ENCODE measurements around the gene FER. TPM values are rescaled to one million over a fixed set of nuclear protein-coding genes. Genes with fewer than 3 reads are reported as not detected.
"Not testable (repeated sequence)": the region's sequence is repeated elsewhere in the genome, so short reads cannot be mapped to it uniquely, and the experiment has no call there.

FER gene
- total RNA-seq, 4 donors from 2014 or later = 2.2 to 7.5 (median 3.7) TPM

GRCh38 chr5:109163336-109163735, 415.6 kb downstream of the FER start:
- no peak for ATAC-seq
- H3K36me3 ChIP-seq = no peaks in the 10 kb centered on the region
- no peaks in the 10 kb centered on the region for H3K9me3 ChIP-seq
- no peak for DNase-seq
- no peaks in the 10 kb centered on the region for H3K27me3 ChIP-seq
- H3K4me1 ChIP-seq = no peaks in the 10 kb centered on the region
- intact Hi-C loops (cut with DNase I; ENCODE audit: low total_unique reads) = no loop called here
- no peak overlapping the region for H3K27ac ChIP-seq
- no peak for TF ChIP-seq CTCF (IDR thresholded peaks at IDR 0.05 in 4 of 5, conservative IDR thresholded peaks at IDR 0.05 in 1 of 5)
- no peak for TF ChIP-seq POLR2A (IDR thresholded peaks at IDR 0.05)
- in situ Hi-C loops (cut with MboI; ENCODE audit: low sequenced_read_pairs in 4 of 4) = no loop called here
- H3K4me3 ChIP-seq = no peak overlapping the region

- no peak for DNase-seq
- no peak for TF ChIP-seq CTCF (IDR thresholded peaks at IDR 0.05 in 4 of 5, conservative IDR thresholded peaks at IDR 0.05 in 1 of 5)
- no peak for TF ChIP-seq POLR2A (IDR thresholded peaks at IDR 0.05)
- Histone ChIP-seq H3K4me1 (no peaks in the 10 kb centered on the region), H3K4me3 (no peak overlapping the region), H3K27me3 (no peaks in the 10 kb centered on the region), H3K27ac (no peak overlapping the region), H3K36me3 (no peaks in the 10 kb centered on the region), H3K9me3 (no peaks in the 10 kb centered on the region)
- ATAC-seq = no peak
- intact Hi-C loops (cut with DNase I; ENCODE audit: low total_unique reads) = no loop called here
- in situ Hi-C loops (cut with MboI; ENCODE audit: low sequenced_read_pairs in 4 of 4) = no loop called here
Measured at GRCh38 chr5:109164001-109164400, 416.3 kb downstream of the FER start.

GRCh38 chr5:109167586-109167985, 419.9 kb downstream of the FER start:
- no peak overlapping the region for H3K4me3 ChIP-seq
- in situ Hi-C loops (cut with MboI; ENCODE audit: low sequenced_read_pairs in 4 of 4) = no loop called here
- no peak for ATAC-seq
- no peaks in the 10 kb centered on the region for H3K9me3 ChIP-seq
- no peaks in the 10 kb centered on the region for H3K4me1 ChIP-seq
- H3K27me3 ChIP-seq = no peaks in the 10 kb centered on the region
- intact Hi-C loops (cut with DNase I; ENCODE audit: low total_unique reads) = no loop called here
- no peak for DNase-seq
- H3K27ac ChIP-seq = no peak overlapping the region
- no peak for TF ChIP-seq CTCF (IDR thresholded peaks at IDR 0.05 in 4 of 5, conservative IDR thresholded peaks at IDR 0.05 in 1 of 5)
- no peak for TF ChIP-seq POLR2A (IDR thresholded peaks at IDR 0.05)
- H3K36me3 ChIP-seq = no peaks in the 10 kb centered on the region

GRCh38 chr5:109168151-109168550, 420.5 kb downstream of the FER start:
- DNase-seq (no peak), ATAC-seq (no peak)
- no peaks in the 10 kb centered on the region for H3K4me1 ChIP-seq
- intact Hi-C loops (cut with DNase I; ENCODE audit: low total_unique reads) = no loop called here
- no peaks in the 10 kb centered on the region for H3K9me3 ChIP-seq
- no peak overlapping the region for H3K4me3 ChIP-seq
- TF ChIP-seq POLR2A (IDR thresholded peaks at IDR 0.05) = no peak
- TF ChIP-seq CTCF (IDR thresholded peaks at IDR 0.05 in 4 of 5, conservative IDR thresholded peaks at IDR 0.05 in 1 of 5) = no peak
- no peaks in the 10 kb centered on the region for H3K27me3 ChIP-seq
- no peak overlapping the region for H3K27ac ChIP-seq
- no peaks in the 10 kb centered on the region for H3K36me3 ChIP-seq
- in situ Hi-C loops (cut with MboI; ENCODE audit: low sequenced_read_pairs in 4 of 4) = no loop called here

- in situ Hi-C loops (cut with MboI; ENCODE audit: low sequenced_read_pairs in 4 of 4) (no loop called here), intact Hi-C loops (cut with DNase I; ENCODE audit: low total_unique reads) (no loop called here)
- DNase-seq (no peak), ATAC-seq (no peak)
- Histone ChIP-seq H3K27ac (no peak overlapping the region), H3K27me3 (no peaks in the 10 kb centered on the region), H3K36me3 (no peaks in the 10 kb centered on the region), H3K9me3 (no peaks in the 10 kb centered on the region), H3K4me1 (no peaks in the 10 kb centered on the region), H3K4me3 (no peak overlapping the region)
- no peak for TF ChIP-seq CTCF (IDR thresholded peaks at IDR 0.05 in 4 of 5, conservative IDR thresholded peaks at IDR 0.05 in 1 of 5)
- TF ChIP-seq POLR2A (IDR thresholded peaks at IDR 0.05) = no peak
Measured at GRCh38 chr5:109170629-109171350, 423.1 kb downstream of the FER start.

- H3K4me1 ChIP-seq; H3K27me3 ChIP-seq; H3K27ac ChIP-seq; ATAC-seq; H3K36me3 ChIP-seq; H3K4me3 ChIP-seq; H3K9me3 ChIP-seq; in situ Hi-C loops (cut with MboI; ENCODE audit: low sequenced_read_pairs in 4 of 4); intact Hi-C loops (cut with DNase I; ENCODE audit: low total_unique reads); DNase-seq: not testable (repeated sequence)
Measured at GRCh38 chr5:109171437-109172073, 423.9 kb downstream of the FER start.

All from gastrocnemius medialis (tissue), 4 donors.